Coronary artery (tissue), 2 donors: ENCODE results near the gene PDE8B.

Source experiments
- DNase-seq: peaks from one replicate; pipeline ENCODE4 v3.0.0-alpha.2; 2017; ENCODE audit warnings: low spot score
- H3K27ac ChIP-seq, 2 donors: fragments of 200-600 bp; sonication (generic); one replicate each; pipeline ENCODE4 v1.5.1; 2016 to 2019
- H3K4me3 ChIP-seq: fragments of 200-600 bp; sonication (generic); 2 replicates; pipeline ENCODE4 v1.5.1; 2016; ENCODE audit warnings: mild to moderate bottlenecking, moderate library complexity
- TF ChIP-seq, protein P1 (sequence below): fragments of 200-600 bp; sonication (generic); IDR thresholded peaks from one replicate; pipeline ENCODE4 v1.5.1; 2019; ENCODE audit warnings: antibody characterized with exemption

Gene PDE8B

GRCh38 chr5:77396017-77396416 is 185.5 kb downstream of the PDE8B start:
- Histone ChIP-seq H3K4me3 (no peak overlapping the region), H3K27ac (no peak overlapping the region)
- no peak for DNase-seq
- TF ChIP-seq, protein P1, sequence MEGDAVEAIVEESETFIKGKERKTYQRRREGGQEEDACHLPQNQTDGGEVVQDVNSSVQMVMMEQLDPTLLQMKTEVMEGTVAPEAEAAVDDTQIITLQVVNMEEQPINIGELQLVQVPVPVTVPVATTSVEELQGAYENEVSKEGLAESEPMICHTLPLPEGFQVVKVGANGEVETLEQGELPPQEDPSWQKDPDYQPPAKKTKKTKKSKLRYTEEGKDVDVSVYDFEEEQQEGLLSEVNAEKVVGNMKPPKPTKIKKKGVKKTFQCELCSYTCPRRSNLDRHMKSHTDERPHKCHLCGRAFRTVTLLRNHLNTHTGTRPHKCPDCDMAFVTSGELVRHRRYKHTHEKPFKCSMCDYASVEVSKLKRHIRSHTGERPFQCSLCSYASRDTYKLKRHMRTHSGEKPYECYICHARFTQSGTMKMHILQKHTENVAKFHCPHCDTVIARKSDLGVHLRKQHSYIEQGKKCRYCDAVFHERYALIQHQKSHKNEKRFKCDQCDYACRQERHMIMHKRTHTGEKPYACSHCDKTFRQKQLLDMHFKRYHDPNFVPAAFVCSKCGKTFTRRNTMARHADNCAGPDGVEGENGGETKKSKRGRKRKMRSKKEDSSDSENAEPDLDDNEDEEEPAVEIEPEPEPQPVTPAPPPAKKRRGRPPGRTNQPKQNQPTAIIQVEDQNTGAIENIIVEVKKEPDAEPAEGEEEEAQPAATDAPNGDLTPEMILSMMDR = no peak

- Histone ChIP-seq H3K4me3 (no peak overlapping the region), H3K27ac (no peak overlapping the region)
- no peak for DNase-seq
- TF ChIP-seq, protein P1 = no peak
Observed at GRCh38 chr5:77397686-77398292, 187.3 kb downstream of the PDE8B start.

- no peak overlapping the region for H3K27ac ChIP-seq
- no peak for DNase-seq
- TF ChIP-seq, protein P1 = no peak
- no peak overlapping the region for H3K4me3 ChIP-seq
Observed at GRCh38 chr5:77398458-77398857, 188.0 kb downstream of the PDE8B start.

DNA sequence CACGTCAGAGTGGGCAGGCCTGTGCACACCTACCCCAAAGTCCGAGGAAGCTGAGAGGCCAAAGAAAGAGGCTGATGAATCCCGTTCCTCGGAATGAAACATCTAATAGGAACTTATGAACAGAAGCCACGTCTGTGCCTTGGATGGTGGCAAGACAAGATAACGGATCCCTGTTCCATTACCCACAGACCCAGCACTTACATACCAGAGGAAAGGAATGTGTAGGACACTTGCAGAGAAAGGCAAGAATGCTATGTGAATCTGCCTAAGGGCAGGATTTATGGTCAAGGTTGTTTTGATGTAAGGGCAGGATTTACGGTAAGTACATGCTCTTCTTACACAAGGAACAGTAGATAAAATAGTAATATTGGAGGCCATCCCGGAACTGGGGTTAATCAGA is 188.4 kb downstream of the PDE8B start:
- Histone ChIP-seq H3K27ac (no peak overlapping the region), H3K4me3 (no peak overlapping the region)
- no peak for DNase-seq
- TF ChIP-seq, protein P1 = no peak

- Histone ChIP-seq H3K27ac (no peak overlapping the region), H3K4me3 (no peak overlapping the region)
- TF ChIP-seq, protein P1 = no peak
- DNase-seq = no peak
Observed at GRCh38 chr5:77400645-77401044, 190.2 kb downstream of the PDE8B start.

DNA sequence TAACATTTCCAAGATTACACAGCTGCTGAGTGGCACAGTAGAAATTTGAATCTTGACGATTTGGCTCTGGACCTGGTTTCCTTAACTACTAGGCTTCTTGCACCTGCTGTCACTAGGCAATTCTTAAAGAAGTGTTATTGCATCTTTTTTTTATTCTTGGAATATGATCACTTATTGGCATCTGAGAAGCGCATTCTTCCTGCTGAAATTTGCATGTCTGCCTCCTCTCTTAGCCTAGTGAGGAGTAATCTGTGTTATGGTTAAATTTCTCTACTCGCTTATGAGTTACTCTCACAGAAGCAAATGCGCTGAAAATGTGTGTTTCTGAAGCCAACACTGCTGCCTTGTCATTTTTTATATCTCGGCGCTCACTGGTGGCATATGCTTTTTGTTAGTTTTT is 192.3 kb downstream of the PDE8B start:
- no peak overlapping the region for H3K4me3 ChIP-seq
- TF ChIP-seq, protein P1 = no peak
- no peak for DNase-seq
- no peak overlapping the region for H3K27ac ChIP-seq

GRCh38 chr5:77407152-77407551 is 196.7 kb downstream of the PDE8B start:
- no peak for DNase-seq
- TF ChIP-seq, protein P1 = no peak
- H3K4me3 ChIP-seq = no peak overlapping the region
- no peak overlapping the region for H3K27ac ChIP-seq
